GM18502 (cell line): ENCODE results near the gene TBC1D19.
"Not testable (repeated sequence)": the region's sequence is repeated elsewhere in the genome, so short reads cannot be mapped to it uniquely, and the experiment has no call there.

ENCODE experiments used
- ATAC-seq: cut with Tn5 transposase; IDR thresholded peaks from one replicate; pipeline ENCODE4 v1.9.1; 2021; ENCODE audit warnings: mild to moderate bottlenecking; ENCODE audit not compliant: unreplicated experiment, poor library complexity

Gene TBC1D19

GRCh38 chr4:26594371-26594770 lies 10.5 kb downstream of the TBC1D19 start:
- no peak for ATAC-seq

GRCh38 chr4:26594778-26595177 lies 10.9 kb downstream of the TBC1D19 start:
- no peak for ATAC-seq

DNA sequence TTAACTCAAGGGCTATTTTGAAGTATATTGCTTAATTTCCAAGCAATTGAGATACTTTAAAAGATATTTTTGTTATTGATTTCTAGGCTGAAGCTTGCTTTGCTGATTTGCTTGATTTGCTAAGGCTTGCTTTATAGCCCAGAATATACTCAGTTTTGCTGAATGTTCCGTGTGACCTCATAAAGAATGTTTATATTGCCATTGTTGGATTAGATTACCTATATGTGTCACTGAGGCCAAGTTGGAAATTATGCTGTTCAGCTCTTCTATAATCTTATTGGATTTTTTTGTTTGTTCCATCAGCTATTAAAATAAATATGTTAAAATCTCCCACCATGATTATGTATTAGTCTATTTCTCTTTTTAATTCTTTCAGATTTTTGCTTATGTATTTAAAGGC lies 13.0 kb downstream of the TBC1D19 start:
- no peak for ATAC-seq

GRCh38 chr4:26601204-26601603 lies 17.3 kb downstream of the TBC1D19 start:
- no peak for ATAC-seq

- ATAC-seq: no peak
These were observed 23.9 kb downstream of the TBC1D19 start for GRCh38 chr4:26607776-26608175.

DNA sequence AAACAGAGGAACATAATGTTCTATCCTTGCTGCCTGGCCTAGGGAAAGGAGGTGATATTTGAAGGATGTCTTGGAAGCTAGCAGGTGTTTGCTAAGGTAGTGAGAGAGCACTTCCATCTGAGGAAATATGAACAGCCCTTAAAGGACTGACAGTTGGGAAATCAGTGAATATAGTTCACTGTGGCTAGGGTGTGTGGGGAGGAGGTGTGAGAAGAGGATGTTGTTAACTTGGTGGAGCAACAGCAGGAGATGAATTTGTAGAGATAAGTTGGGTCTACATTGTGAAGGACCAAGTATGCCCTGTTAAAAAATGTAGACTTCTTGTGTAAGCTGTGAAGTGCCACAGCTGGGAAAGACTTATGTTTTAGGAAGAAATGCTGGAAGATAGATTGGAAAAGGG lies 25.5 kb downstream of the TBC1D19 start:
- no peak for ATAC-seq

GRCh38 chr4:26609868-26610267 lies 26.0 kb downstream of the TBC1D19 start:
- no peak for ATAC-seq

DNA sequence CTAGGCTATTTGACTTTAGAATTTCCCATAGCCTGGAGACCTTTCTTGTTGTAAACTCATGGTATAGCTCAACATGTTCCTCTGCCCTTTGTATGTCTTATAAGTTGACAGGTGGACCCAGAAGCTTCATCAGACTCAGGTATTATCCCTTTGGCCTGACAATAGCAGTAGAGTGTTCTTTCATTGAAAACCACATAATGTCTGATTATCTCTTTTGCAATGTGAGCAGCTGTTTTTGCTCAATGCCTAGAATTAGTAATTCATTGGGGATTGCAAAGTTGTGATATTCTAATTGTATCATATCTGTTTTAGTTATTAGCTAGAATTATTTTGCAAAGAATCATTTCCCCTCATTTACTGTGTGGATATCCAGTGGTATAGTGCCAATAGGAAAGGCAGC lies 27.5 kb downstream of the TBC1D19 start:
- ATAC-seq: no peak

- no peak for ATAC-seq
These were observed 28.0 kb downstream of the TBC1D19 start for GRCh38 chr4:26611885-26612284.

GRCh38 chr4:26613237-26613636 lies 29.4 kb downstream of the TBC1D19 start:
- no peak for ATAC-seq

- ATAC-seq: no peak
These were observed 29.9 kb downstream of the TBC1D19 start for GRCh38 chr4:26613735-26614134.

DNA sequence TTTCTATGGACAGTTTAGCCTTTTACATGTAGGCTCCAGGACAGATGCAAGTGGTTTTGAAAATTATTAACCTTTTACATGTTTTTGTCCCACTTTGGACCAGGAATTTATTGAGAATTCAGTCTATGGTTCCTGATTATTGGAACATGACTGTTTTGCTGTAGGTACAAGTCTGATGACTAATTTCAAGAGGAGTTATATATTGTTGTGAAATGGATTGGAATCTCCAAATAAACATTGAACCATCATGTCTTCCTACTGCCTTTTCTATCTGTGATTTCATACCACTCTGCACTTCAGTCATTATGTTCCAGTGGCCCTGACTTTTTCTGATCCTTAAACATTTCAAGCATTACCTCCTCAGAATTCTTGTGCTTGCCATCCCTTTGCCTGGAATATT lies 35.9 kb downstream of the TBC1D19 start:
- no peak for ATAC-seq

- ATAC-seq: no peak
These were observed 37.5 kb downstream of the TBC1D19 start for GRCh38 chr4:26621366-26621765.

- no peak for ATAC-seq
These were observed 39.0 kb downstream of the TBC1D19 start for GRCh38 chr4:26622913-26623312.

GRCh38 chr4:26626658-26627057 lies 42.8 kb downstream of the TBC1D19 start:
- not testable (repeated sequence) for ATAC-seq

DNA sequence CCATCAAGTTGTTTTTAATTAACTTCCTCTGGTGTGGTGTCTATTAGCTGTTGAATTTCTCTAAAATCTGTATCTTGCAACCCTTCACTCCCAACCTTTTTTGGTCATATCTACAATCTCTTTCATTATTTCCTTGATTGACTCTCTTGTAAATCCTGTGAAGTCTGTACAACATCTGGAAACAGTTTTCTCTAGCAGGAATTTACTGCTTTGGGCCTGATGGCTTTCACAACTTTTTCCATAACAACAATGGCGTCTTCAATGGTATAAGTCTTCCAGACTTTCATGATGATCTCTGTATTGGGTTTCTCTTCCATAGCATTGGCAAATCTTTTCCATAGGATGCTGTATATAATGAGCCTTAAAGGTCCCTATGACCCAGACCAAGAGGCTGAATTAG lies 49.0 kb downstream of the TBC1D19 start:
- ATAC-seq: no peak

DNA sequence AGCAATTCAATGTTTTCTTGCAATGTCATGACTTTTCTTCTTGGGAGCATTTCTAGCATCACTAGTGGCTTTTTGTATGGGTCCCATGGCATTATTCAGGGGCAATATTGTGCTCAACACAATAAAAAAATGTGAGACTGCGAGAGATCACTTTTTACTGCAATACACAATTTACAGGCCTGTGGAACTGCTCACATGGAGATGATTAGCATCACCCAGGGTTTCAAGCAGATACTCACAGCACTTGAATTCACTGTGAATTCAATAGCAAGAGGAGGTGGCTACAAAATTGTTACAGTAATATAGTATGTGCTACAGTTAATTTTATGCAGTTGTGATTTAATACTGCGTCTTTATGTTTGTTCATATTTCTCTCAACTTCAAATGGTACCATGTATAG lies 50.4 kb downstream of the TBC1D19 start:
- no peak for ATAC-seq

DNA sequence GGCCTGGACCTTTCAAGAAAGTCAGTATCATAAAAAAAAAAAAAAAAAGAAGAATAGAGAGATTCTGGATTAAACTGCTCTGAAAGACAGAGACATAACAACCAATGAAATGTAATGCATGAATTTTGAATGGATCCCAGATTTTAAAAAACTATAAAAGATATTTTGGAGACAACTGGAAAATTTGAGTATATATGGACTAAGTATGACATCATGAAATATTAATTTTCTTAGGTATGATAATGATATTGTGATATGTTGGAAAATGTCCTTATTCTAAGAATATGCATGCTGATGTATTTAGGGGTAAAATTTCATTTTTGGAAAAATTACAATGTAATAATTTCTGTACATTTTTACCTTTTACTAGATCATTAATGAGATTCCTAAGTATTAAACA lies 52.6 kb downstream of the TBC1D19 start:
- no peak for ATAC-seq

DNA sequence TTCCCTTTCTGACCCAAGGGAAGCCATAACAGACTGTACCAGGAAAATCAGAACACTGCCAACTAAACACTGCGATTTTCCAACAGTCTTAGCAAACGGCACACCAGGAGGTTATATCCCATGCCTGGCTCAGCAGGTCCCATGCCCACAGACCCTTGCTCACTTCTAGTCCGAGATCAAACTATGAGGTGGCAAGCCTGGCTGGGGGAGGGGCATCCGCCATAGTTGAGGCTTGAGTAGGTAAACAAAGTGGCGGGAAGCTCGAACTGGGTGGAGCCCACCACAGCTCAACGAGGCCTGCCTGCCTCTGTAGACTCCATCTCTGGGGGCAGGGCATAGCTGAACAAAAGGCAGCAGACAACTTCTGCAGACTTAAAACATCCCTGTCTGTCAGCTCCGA lies 56.8 kb downstream of the TBC1D19 start:
- ATAC-seq: not testable (repeated sequence)

DNA sequence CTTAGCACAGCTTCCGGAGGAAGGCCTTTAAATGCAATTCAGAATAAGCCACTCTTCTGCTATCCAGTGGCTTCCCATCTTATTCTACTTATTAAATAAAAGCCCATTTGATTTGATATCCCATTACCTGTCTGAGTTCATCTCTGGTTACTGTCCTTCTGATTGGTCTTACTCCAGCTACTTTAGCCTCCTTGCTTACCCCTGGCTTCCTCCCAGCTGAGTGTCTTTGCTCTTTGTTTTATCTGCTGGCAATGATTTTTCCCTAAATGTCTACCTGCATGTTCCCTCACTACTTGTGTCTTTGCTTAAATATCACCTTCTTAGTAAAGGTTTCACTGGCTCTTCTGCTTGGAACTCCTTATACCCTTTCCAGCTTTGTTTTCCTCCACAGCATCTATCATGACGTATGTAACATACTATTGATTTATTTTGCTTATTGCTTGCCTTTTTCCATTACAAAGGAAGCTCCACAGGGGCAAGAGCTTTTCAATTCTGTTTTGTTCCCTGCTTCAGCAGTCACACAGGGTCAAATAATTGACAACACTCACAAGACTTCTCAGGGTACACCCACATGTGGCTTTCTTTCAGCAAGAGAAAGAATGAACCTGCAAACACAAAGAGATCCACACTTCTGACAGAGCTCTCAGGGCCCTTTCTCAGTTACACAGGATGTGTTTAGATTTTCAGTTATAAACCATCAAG lies 63.8 kb downstream of the TBC1D19 start:
- ATAC-seq: no peak

DNA sequence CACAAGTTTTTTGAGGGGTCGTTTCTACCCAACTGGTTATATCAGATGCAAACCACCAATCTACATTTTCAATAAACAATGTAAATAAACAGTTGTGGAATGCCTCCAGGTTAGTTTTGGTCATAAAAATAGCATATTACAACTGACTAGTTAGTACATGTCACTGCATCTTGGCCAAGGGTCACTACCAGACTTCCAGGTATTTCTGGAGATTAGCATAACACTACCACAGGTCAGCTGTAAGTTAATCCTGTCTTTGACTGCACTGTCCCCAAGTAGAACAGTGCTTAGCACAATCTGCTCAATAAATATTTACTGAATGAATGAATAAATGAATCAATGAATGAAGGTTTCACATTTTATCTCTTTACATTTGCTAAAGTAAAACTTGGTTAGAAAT lies 64.4 kb downstream of the TBC1D19 start:
- ATAC-seq: no peak

GRCh38 chr4:26660261-26660660 lies 76.4 kb downstream of the TBC1D19 start:
- no peak for ATAC-seq

DNA sequence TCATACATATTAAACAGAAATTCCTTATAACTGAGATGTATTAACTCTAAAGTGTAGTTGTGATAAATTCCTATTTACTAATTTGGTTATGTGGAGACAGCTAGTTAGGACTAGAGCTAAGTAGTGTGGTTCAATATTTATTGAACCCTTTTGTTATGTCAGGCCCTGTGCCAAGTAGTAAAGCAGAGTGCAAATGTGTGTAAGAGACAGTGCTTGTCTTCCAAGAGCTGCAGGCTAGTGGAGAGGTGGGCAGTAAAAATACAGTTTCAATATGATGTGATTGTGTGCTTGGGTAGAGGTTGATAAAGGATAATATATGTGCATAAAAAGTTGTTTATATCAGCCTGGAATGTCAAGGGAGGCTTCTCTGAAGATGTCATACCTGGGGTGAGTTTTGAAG lies 80.0 kb downstream of the TBC1D19 start:
- ATAC-seq: no peak
